ENCODE measurements around the gene TMEM158. TPM values are rescaled to one million over a fixed set of nuclear protein-coding genes. Genes with fewer than 3 reads are reported as not detected.

TMEM158 gene
- total RNA-seq, 1 donor: 9.0 TPM

DNA sequence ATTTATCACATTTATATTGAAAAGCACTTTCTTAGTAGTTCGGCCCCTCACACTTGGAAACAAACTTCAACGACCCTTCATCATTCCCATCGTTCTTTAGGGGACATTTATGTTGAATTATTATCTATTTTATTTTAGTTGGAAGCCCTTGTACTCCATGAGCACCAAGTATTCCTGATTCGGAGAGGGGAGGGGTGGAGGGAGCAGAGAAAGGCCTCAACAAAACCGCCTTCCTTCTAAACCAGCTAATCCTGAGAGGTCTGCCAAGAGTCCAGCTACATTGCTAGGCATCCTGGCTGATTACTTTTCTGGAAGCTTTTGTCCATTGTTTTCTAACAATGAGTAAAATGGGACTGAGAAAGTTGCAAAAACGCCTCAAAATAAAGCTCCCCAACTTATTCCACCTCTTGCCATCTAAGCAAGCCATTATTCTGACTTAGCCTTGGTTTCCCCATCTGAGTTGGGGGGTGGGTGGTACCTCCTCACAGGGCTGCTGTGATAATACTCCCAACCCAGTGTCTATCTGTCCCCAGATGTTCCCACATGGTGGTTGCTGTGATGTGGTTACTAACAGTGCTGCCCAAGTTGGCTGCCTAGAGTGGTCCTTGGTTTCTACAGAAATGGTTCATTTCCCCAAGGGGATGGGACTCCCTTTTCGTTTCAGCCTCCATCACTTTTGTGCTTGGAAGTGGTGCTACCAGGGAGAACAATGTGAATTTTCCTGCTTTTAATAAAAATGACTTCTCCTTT is 1.2 kb upstream of the TMEM158 start:
- Histone ChIP-seq H3K4me1 (ENCODE audit: insufficient read depth, low read length) (peaks cover 15% of the 10 kb centered on the region), H3K9me3 (ENCODE audit: low read depth, low read length) (no peaks in the 10 kb centered on the region), H4K20me1 (ENCODE audit: insufficient read depth, low read length) (no peaks in the 10 kb centered on the region), H3K27ac (ENCODE audit: low read depth, low read length) (no peak overlapping the region), H3K4me2 (ENCODE audit: insufficient read depth, low read length) (peak overlapping the region; percentile 92), H2AFZ (ENCODE audit: low read length) (no peak overlapping the region), H3K36me3 (ENCODE audit: insufficient read depth, low read length) (no peaks in the 10 kb centered on the region), H3K4me3 (ENCODE audit: insufficient read depth, low read length) (no peak overlapping the region), H3K79me2 (ENCODE audit: insufficient read depth, low read length) (peaks cover 7% of the 10 kb centered on the region), H3K27me3 (ENCODE audit: insufficient read depth, low read length) (peaks cover 23% of the 10 kb centered on the region)
- no peak for DNase-seq (ENCODE audit: insufficient read length, low spot score, missing footprints)
- TF ChIP-seq, protein P1, sequence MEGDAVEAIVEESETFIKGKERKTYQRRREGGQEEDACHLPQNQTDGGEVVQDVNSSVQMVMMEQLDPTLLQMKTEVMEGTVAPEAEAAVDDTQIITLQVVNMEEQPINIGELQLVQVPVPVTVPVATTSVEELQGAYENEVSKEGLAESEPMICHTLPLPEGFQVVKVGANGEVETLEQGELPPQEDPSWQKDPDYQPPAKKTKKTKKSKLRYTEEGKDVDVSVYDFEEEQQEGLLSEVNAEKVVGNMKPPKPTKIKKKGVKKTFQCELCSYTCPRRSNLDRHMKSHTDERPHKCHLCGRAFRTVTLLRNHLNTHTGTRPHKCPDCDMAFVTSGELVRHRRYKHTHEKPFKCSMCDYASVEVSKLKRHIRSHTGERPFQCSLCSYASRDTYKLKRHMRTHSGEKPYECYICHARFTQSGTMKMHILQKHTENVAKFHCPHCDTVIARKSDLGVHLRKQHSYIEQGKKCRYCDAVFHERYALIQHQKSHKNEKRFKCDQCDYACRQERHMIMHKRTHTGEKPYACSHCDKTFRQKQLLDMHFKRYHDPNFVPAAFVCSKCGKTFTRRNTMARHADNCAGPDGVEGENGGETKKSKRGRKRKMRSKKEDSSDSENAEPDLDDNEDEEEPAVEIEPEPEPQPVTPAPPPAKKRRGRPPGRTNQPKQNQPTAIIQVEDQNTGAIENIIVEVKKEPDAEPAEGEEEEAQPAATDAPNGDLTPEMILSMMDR (IDR thresholded peaks at IDR 0.05; ENCODE audit: extremely low read depth, low read depth, low read length): no peak

- H3K4me2 ChIP-seq (ENCODE audit: insufficient read depth, low read length): peak overlapping the region; percentile 83
- peak overlapping the region; percentile 86 for H3K4me3 ChIP-seq (ENCODE audit: insufficient read depth, low read length)
- H3K9me3 ChIP-seq (ENCODE audit: low read depth, low read length): no peaks in the 10 kb centered on the region
- TF ChIP-seq, protein P1 (IDR thresholded peaks at IDR 0.05; ENCODE audit: extremely low read depth, low read depth, low read length): no peak
- no peak overlapping the region for H2AFZ ChIP-seq (ENCODE audit: low read length)
- H3K27me3 ChIP-seq (ENCODE audit: insufficient read depth, low read length): peaks cover 11% of the 10 kb centered on the region
- peaks cover 15% of the 10 kb centered on the region for H3K4me1 ChIP-seq (ENCODE audit: insufficient read depth, low read length)
- no peak overlapping the region for H3K27ac ChIP-seq (ENCODE audit: low read depth, low read length)
- peak; percentile 86 for DNase-seq (ENCODE audit: insufficient read length, low spot score, missing footprints)
- H3K79me2 ChIP-seq (ENCODE audit: insufficient read depth, low read length): peaks cover 7% of the 10 kb centered on the region
- H3K36me3 ChIP-seq (ENCODE audit: insufficient read depth, low read length): no peaks in the 10 kb centered on the region
- no peaks in the 10 kb centered on the region for H4K20me1 ChIP-seq (ENCODE audit: insufficient read depth, low read length)
These were observed 452 bp downstream of the TMEM158 start for GRCh38 chr3:45225465-45226205.

- peak overlapping the region; percentile 83 for H3K4me2 ChIP-seq (ENCODE audit: insufficient read depth, low read length)
- peak overlapping the region; percentile 71 for H3K27ac ChIP-seq (ENCODE audit: low read depth, low read length)
- H3K9me3 ChIP-seq (ENCODE audit: low read depth, low read length): no peaks in the 10 kb centered on the region
- H3K36me3 ChIP-seq (ENCODE audit: insufficient read depth, low read length): no peaks in the 10 kb centered on the region
- H4K20me1 ChIP-seq (ENCODE audit: insufficient read depth, low read length): no peaks in the 10 kb centered on the region
- peak overlapping the region; percentile 95 for H2AFZ ChIP-seq (ENCODE audit: low read length)
- peaks cover 5% of the 10 kb centered on the region for H3K27me3 ChIP-seq (ENCODE audit: insufficient read depth, low read length)
- peak; percentile 96 for DNase-seq (ENCODE audit: insufficient read length, low spot score, missing footprints)
- TF ChIP-seq, protein P1 (IDR thresholded peaks at IDR 0.05; ENCODE audit: extremely low read depth, low read depth, low read length): peak; percentile 43
- H3K4me1 ChIP-seq (ENCODE audit: insufficient read depth, low read length): peaks cover 15% of the 10 kb centered on the region
- peak overlapping the region; percentile 86 for H3K4me3 ChIP-seq (ENCODE audit: insufficient read depth, low read length)
- peaks cover 7% of the 10 kb centered on the region for H3K79me2 ChIP-seq (ENCODE audit: insufficient read depth, low read length)
These were observed 1.1 kb downstream of the TMEM158 start for GRCh38 chr3:45224824-45225464.

Measured in osteoblast (primary cell).